K562 (cell line): ENCODE results near the gene PHLDA3. TPM values are rescaled to one million over a fixed set of nuclear protein-coding genes. Genes with fewer than 3 reads are reported as not detected.
A peak's percentile ranks its signal among the peaks of the same experiment; 100 is the strongest.

Source experiments
- BACH1 ChIP-seq: fragments of 200-800 bp; sonication (Bioruptor generic); IDR thresholded peaks from 2 replicates; pipeline ENCODE4 v1.6.1; 2016; ENCODE audit warnings: missing genetic modification characterization, missing compliant biosample characterization
- CAMTA2 ChIP-seq: fragments of 250-450 bp; sonication (Bioruptor Pico); conservative IDR thresholded peaks from 2 replicates; pipeline ENCODE4 v1.5.1; 2022
- CCNT2 ChIP-seq: IDR thresholded peaks from 2 replicates; pipeline ENCODE4 v1.6.1; 2011; ENCODE audit warnings: borderline replicate concordance, low read depth, mild to moderate bottlenecking, moderate library complexity, mixed read lengths, low read length; ENCODE audit not compliant: insufficient read length; ENCODE audit errors: extremely low read depth
- CHCHD3 ChIP-seq: fragments of 250-450 bp; sonication (Bioruptor Pico); IDR thresholded peaks from 2 replicates; pipeline ENCODE4 v2.1.2; 2022; ENCODE audit warnings: mild to moderate bottlenecking
- CREB1 ChIP-seq, 2 experiments: sonication (generic) in 1 of 2; formaldehyde crosslinking in 1 of 2; IDR thresholded peaks; 2 replicates each; pipeline versions ENCODE4 v1.6.1 to v1.8.0; 2012 to 2022; ENCODE audit warnings: inconsistent platforms in 1 of 2, mild to moderate bottlenecking in 1 of 2, missing genetic modification reagents in 1 of 2, moderate library complexity in 1 of 2
- EP400 ChIP-seq: fragments of 450-650 bp; IDR thresholded peaks from 2 replicates; pipeline ENCODE4 v1.6.1; 2017; ENCODE audit warnings: antibody characterized with exemption, mild to moderate bottlenecking, moderate library complexity
- HOXB6 ChIP-seq: fragments of 250-450 bp; sonication (Bioruptor Pico); IDR thresholded peaks from 2 replicates; pipeline ENCODE4 v1.5.1; 2022; ENCODE audit warnings: mild to moderate bottlenecking, borderline replicate concordance
- HSF4 ChIP-seq: fragments of 250-450 bp; sonication (Bioruptor Pico); IDR thresholded peaks from 2 replicates; pipeline ENCODE4 v2.1.2; 2022; ENCODE audit warnings: mild to moderate bottlenecking, moderate library complexity, borderline replicate concordance
- MXI1 ChIP-seq: IDR thresholded peaks from 2 replicates; pipeline ENCODE4 v1.6.1; 2011; ENCODE audit warnings: low read depth, mild to moderate bottlenecking, improper control_type of control experiment, low read length
- NFIC ChIP-seq: fragments of 450-650 bp; IDR thresholded peaks from 2 replicates; pipeline ENCODE4 v1.6.1; 2017; ENCODE audit warnings: mild to moderate bottlenecking, inconsistent platforms
- RB1 ChIP-seq: fragments of 450-650 bp; IDR thresholded peaks from 2 replicates; pipeline ENCODE4 v1.6.1; 2017; ENCODE audit warnings: low read depth, mild to moderate bottlenecking
- SIN3A ChIP-seq, 2 experiments: fragments of 150-350 bp in 1 of 2; IDR thresholded peaks; 2 replicates each; pipeline ENCODE4 v1.6.1; 2011 to 2016; ENCODE audit warnings: borderline replicate concordance in 2 of 2, low read depth in 2 of 2, low read length in 2 of 2, mild to moderate bottlenecking in 2 of 2, moderate library complexity in 2 of 2; ENCODE audit not compliant: control insufficient read depth in 1 of 2
- TAF1 ChIP-seq: IDR thresholded peaks from 2 replicates; pipeline ENCODE4 v1.6.1; 2011; ENCODE audit warnings: mild to moderate bottlenecking, low read length, moderate library complexity; ENCODE audit not compliant: insufficient read depth, control insufficient read depth, severe bottlenecking; ENCODE audit errors: extremely low read depth
- TAL1 ChIP-seq: fragments of 450-650 bp; IDR thresholded peaks from 2 replicates; pipeline ENCODE4 v1.6.1; 2016; ENCODE audit warnings: mild to moderate bottlenecking
- ZNF165 ChIP-seq: fragments of 250-450 bp; sonication (Bioruptor Pico); IDR thresholded peaks from 2 replicates; pipeline ENCODE4 v1.4.0; 2020; ENCODE audit warnings: borderline replicate concordance
- ZNF274 ChIP-seq: IDR thresholded peaks from 2 replicates; pipeline ENCODE4 v1.6.1; 2011; ENCODE audit warnings: low read depth, mild to moderate bottlenecking, low read length, moderate library complexity, borderline replicate concordance
- polyA plus RNA-seq, 8 experiments: library from polyadenylated mRNA; depleted of rRNA in 4 of 8; stranded (reverse) in 5 of 8; unstranded in 3 of 8; fragments of >200 nt; fragmentation: Nextera tagmentation in 2 of 8; fragmentation: Illumina TruSeq in 1 of 8; extraction: Ambion mirVana in 2 of 8; extraction: Trizol in 1 of 8; gene quantifications; 2 replicates each; pipeline versions ENCODE4 v1.2.1 to v1.2.3, GENCODE V29; 2011 to 2014; ENCODE audit warnings: inconsistent platforms in 1 of 8, missing spikeins in 1 of 8
- total RNA-seq, 7 experiments: library from RNA; depleted of rRNA in 6 of 7; stranded (reverse); fragments of >200 nt in 6 of 7; fragmentation: Illumina TruSeq in 2 of 7; extraction: Trizol in 2 of 7; gene quantifications; 2 replicates each; pipeline versions ENCODE4 v1.2.1 to v1.2.3, GENCODE V29; 2011 to 2021; ENCODE audit warnings: low replicate concordance in 1 of 7
- TF ChIP-seq, protein P1 (sequence below): IDR thresholded peaks from 3 replicates; pipeline ENCODE4 v1.6.1; 2011; ENCODE audit warnings: borderline replicate concordance, mild to moderate bottlenecking; ENCODE audit not compliant: insufficient read length, insufficient read depth
- TF ChIP-seq, protein P2 (sequence below), 3 experiments: fragments of 200-800 bp in 1 of 3; fragments of 250-450 bp in 1 of 3; fragments of 450-650 bp in 1 of 3; sonication (Bioruptor Pico) in 1 of 3; sonication (Bioruptor generic) in 1 of 3; formaldehyde crosslinking in 1 of 3; IDR thresholded peaks; 2 replicates each; pipeline versions ENCODE4 v1.6.1 to v1.8.0; 2016 to 2022; ENCODE audit warnings: mild to moderate bottlenecking in 2 of 3, missing genetic modification characterization in 2 of 3, missing compliant biosample characterization in 1 of 3, moderate library complexity in 1 of 3
- TF ChIP-seq, protein P3 (sequence below): fragments of 250-450 bp; sonication (Bioruptor Pico); IDR thresholded peaks from 2 replicates; pipeline ENCODE4 v1.8.0; 2021; ENCODE audit warnings: borderline replicate concordance, mild to moderate bottlenecking, moderate library complexity; ENCODE audit not compliant: poor library complexity, severe bottlenecking

Gene PHLDA3
- total and polyA plus RNA-seq, 9 of the 15 experiments (the other 6 are each of a cell fraction or from before 2014, with no cell fraction given): 0.11 to 0.27 TPM; not detected in 7

DNA sequence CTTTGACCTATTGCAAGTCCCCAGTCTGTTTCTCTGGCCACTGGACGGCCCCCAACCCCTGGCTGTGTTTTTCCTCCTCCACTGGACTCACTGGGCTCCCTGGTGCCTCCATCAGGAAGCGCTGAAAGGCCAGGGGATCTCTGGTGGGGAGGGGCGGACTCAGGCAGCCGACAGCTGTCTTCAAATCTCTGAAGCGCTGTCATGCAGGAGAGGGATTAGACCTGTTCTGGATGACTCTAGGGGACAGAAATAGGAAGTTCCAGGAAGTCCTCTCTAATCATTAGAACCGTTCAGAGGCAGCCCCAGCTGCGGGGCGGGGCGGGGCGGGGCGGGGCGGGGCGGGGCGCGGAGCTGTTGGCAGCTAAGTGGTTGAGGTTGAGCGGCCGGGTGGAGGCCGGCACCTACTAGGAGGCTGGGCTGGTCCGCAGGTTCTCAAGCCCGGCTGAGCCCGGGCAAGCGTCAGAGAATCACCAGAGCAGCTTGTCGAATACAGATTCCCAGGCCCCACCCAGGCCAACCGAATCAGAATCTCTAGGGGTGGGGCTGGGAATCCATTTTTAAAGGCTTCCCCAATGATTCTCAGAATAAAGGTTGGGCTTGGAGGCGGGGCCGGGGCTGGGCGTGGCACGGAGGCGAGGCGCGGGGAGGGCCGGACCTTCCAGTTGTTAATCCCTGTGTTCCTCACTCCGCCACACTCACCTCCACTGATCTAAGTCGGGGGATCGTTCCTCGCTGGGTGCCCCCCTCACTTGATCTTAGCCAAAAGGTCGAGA lies 11.4 kb upstream of the PHLDA3 start (continued):
- TF ChIP-seq EP400 (no peak), HOXB6 (CRISPR knock-in tag) (no peak), RB1 (peak; percentile 71), ZNF165 (no peak), SIN3A (IDR thresholded peaks at IDR 0.05; ENCODE audit: borderline replicate concordance in 2 of 2, control insufficient read depth in 1 of 2, low read depth in 2 of 2, low read length in 2 of 2) (peak in 1 of 2 experiments; percentile 91; a peak in 3 of 4 replicates), BACH1 (tag) (no peak), TAF1 (no peak), CAMTA2 (CRISPR knock-in tag) (no peak), CCNT2 (peak; percentile 51), CREB1 (IDR thresholded peaks at IDR 0.05) (no peak), CREB1 (CRISPR knock-in tag; IDR thresholded peaks at IDR 0.05) (no peak), ZNF274 (no peak), HSF4 (CRISPR knock-in tag) (no peak), CHCHD3 (CRISPR knock-in tag) (no peak), NFIC (0 out of 2 replicates have a peak, but pooled peaks have one; percentile 19), TAL1 (peak; percentile 58; the same call in 1 of the 2 replicates), MXI1 (peak; percentile 69; the same call in 1 of the 2 replicates)
- TF ChIP-seq, protein P1, sequence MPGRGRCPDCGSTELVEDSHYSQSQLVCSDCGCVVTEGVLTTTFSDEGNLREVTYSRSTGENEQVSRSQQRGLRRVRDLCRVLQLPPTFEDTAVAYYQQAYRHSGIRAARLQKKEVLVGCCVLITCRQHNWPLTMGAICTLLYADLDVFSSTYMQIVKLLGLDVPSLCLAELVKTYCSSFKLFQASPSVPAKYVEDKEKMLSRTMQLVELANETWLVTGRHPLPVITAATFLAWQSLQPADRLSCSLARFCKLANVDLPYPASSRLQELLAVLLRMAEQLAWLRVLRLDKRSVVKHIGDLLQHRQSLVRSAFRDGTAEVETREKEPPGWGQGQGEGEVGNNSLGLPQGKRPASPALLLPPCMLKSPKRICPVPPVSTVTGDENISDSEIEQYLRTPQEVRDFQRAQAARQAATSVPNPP: no peak
- TF ChIP-seq, protein P2, sequence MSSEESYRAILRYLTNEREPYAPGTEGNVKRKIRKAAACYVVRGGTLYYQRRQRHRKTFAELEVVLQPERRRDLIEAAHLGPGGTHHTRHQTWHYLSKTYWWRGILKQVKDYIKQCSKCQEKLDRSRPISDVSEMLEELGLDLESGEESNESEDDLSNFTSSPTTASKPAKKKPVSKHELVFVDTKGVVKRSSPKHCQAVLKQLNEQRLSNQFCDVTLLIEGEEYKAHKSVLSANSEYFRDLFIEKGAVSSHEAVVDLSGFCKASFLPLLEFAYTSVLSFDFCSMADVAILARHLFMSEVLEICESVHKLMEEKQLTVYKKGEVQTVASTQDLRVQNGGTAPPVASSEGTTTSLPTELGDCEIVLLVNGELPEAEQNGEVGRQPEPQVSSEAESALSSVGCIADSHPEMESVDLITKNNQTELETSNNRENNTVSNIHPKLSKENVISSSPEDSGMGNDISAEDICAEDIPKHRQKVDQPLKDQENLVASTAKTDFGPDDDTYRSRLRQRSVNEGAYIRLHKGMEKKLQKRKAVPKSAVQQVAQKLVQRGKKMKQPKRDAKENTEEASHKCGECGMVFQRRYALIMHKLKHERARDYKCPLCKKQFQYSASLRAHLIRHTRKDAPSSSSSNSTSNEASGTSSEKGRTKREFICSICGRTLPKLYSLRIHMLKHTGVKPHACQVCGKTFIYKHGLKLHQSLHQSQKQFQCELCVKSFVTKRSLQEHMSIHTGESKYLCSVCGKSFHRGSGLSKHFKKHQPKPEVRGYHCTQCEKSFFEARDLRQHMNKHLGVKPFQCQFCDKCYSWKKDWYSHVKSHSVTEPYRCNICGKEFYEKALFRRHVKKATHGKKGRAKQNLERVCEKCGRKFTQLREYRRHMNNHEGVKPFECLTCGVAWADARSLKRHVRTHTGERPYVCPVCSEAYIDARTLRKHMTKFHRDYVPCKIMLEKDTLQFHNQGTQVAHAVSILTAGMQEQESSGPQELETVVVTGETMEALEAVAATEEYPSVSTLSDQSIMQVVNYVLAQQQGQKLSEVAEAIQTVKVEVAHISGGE (CRISPR knock-in tag; IDR thresholded peaks at IDR 0.05): peak in 1 of 3 experiments; percentile 63; a peak in 1 of 6 replicates
- TF ChIP-seq, protein P3, sequence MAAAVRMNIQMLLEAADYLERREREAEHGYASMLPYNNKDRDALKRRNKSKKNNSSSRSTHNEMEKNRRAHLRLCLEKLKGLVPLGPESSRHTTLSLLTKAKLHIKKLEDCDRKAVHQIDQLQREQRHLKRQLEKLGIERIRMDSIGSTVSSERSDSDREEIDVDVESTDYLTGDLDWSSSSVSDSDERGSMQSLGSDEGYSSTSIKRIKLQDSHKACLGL: no peak
